ENCODE data around the gene DNAAF2. TPM values are rescaled to one million over a fixed set of nuclear protein-coding genes. Genes with fewer than 3 reads are reported as not detected.
"Not testable (repeated sequence)": the region's sequence is repeated elsewhere in the genome, so short reads cannot be mapped to it uniquely, and the experiment has no call there.

DNAAF2 gene
- polyA plus RNA-seq, 1 donor = 12.2 TPM

DNA sequence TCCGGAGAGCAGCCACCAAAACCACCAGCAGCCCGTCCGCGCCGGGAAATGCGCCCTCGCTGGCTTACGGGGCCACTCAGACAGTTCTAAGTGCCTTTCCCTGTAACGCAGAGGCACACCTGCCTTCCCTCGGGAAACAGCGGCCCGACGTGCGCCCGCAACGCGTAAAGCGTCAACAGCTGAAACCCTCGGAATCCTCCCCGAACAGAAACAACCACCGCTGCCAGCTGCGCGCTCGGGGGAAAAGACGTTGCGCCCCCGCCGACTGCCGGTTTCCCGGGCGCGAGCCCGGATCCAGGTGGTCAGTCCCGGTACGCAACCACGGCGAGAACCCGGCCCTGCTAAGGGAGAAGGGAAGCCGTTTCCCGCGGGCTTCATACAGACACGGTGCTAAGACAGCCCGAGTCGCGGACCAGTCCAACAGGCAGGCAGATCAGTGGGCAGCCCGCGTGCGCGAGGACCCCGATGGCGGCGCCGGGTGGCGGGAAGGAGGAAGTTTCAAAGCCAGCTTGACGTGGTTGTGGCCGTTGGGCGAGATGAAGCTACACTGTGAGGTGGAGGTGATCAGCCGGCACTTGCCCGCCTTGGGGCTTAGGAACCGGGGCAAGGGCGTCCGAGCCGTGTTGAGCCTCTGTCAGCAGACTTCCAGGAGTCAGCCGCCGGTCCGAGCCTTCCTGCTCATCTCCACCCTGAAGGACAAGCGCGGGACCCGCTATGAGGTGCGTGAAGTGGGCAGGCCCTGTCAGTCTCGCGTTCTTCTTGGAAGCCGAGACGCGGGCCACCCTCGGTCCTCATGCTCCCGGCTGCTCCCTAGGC is 36.4 kb downstream of the DNAAF2 start, which contains the start of gene LRR1:
LRR1 (plus strand) TSS at position 456 of the 816 bp plus-strand sequence; CDS start at position 537, 81 bp downstream.
- H3K4me3 ChIP-seq (ENCODE audit: low read length) = peak within 1 kb of the TSS; percentile 77
- H3K27ac ChIP-seq (ENCODE audit: low read length) = peak within 1 kb of the TSS; percentile 93
- peaks cover 16% of the 10 kb centered on the region for H3K4me1 ChIP-seq (ENCODE audit: control insufficient read depth, insufficient read depth, low read length)
- H3K27me3 ChIP-seq (ENCODE audit: control insufficient read depth, insufficient read depth, low read length) = no peaks in the 10 kb centered on the region
- peaks cover 3% of the 10 kb centered on the region for H3K36me3 ChIP-seq (ENCODE audit: control insufficient read depth, insufficient read depth, low read length)
- peak; percentile 70 to 93 for DNase-seq
- no CpG with 5 or more reads among the region's 77 CpGs for WGBS (ENCODE audit: insufficient coverage, low lambda C conversion rate)
- no peaks in the 10 kb centered on the region for H3K9me3 ChIP-seq (ENCODE audit: control insufficient read depth, low read depth, low read length)

DNA sequence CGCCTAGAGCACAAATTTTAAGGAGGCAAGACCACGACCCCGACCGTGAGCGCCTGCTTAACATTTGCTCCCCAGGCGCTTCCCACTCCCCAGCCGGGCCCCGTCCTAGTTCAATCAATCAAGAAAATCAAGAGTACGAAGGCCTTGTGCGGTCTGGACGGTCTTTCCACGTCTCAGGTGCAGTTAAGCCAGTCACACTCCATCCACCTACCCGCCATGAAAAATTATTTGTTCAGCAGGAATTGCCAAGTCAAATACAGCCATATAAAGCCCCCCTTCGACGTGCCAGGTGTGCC is 36.9 kb downstream of the DNAAF2 start:
- no CpG with 5 or more reads among the region's 15 CpGs for WGBS (ENCODE audit: insufficient coverage, low lambda C conversion rate)
- H3K36me3 ChIP-seq (ENCODE audit: control insufficient read depth, insufficient read depth, low read length) = peaks cover 3% of the 10 kb centered on the region
- peak overlapping the region; percentile 93 for H3K27ac ChIP-seq (ENCODE audit: low read length)
- H3K4me1 ChIP-seq (ENCODE audit: control insufficient read depth, insufficient read depth, low read length) = peaks cover 19% of the 10 kb centered on the region
- DNase-seq = no peak
- no peaks in the 10 kb centered on the region for H3K27me3 ChIP-seq (ENCODE audit: control insufficient read depth, insufficient read depth, low read length)
- H3K4me3 ChIP-seq (ENCODE audit: low read length) = peak overlapping the region; percentile 77
- H3K9me3 ChIP-seq (ENCODE audit: control insufficient read depth, low read depth, low read length) = no peaks in the 10 kb centered on the region

- Histone ChIP-seq H3K27me3 (ENCODE audit: control insufficient read depth, insufficient read depth, low read length) (no peaks in the 10 kb centered on the region), H3K36me3 (ENCODE audit: control insufficient read depth, insufficient read depth, low read length) (no peaks in the 10 kb centered on the region), H3K9me3 (ENCODE audit: control insufficient read depth, low read depth, low read length) (no peaks in the 10 kb centered on the region), H3K4me3 (ENCODE audit: low read length) (no peak overlapping the region), H3K27ac (ENCODE audit: low read length) (peak overlapping the region; percentile 80), H3K4me1 (ENCODE audit: control insufficient read depth, insufficient read depth, low read length) (peaks cover 19% of the 10 kb centered on the region)
- 20% methylated on average over 3 of the region's 4 CpGs for WGBS (ENCODE audit: insufficient coverage, low lambda C conversion rate)
- DNase-seq = peak; percentile 91 to 94
Observed at GRCh38 chr14:49594347-49595091, 40.5 kb downstream of the DNAAF2 start.

- WGBS (ENCODE audit: insufficient coverage, low lambda C conversion rate) = 100% methylated on average over 1 of the region's 3 CpGs
- no peak for DNase-seq
- H3K4me3 ChIP-seq (ENCODE audit: low read length) = no peak overlapping the region
- no peak overlapping the region for H3K27ac ChIP-seq (ENCODE audit: low read length)
- no peaks in the 10 kb centered on the region for H3K9me3 ChIP-seq (ENCODE audit: control insufficient read depth, low read depth, low read length)
- no peaks in the 10 kb centered on the region for H3K36me3 ChIP-seq (ENCODE audit: control insufficient read depth, insufficient read depth, low read length)
- H3K27me3 ChIP-seq (ENCODE audit: control insufficient read depth, insufficient read depth, low read length) = no peaks in the 10 kb centered on the region
- peaks cover 19% of the 10 kb centered on the region for H3K4me1 ChIP-seq (ENCODE audit: control insufficient read depth, insufficient read depth, low read length)
Observed at GRCh38 chr14:49593016-49593415, 42.0 kb downstream of the DNAAF2 start.

GRCh38 chr14:49589387-49589786 is 45.7 kb downstream of the DNAAF2 start:
- Histone ChIP-seq H3K4me1 (ENCODE audit: control insufficient read depth, insufficient read depth, low read length) (peaks cover 11% of the 10 kb centered on the region), H3K36me3 (ENCODE audit: control insufficient read depth, insufficient read depth, low read length) (peaks cover 2% of the 10 kb centered on the region), H3K27ac (ENCODE audit: low read length) (no peak overlapping the region), H3K4me3 (ENCODE audit: low read length) (no peak overlapping the region), H3K27me3 (ENCODE audit: control insufficient read depth, insufficient read depth, low read length) (no peaks in the 10 kb centered on the region), H3K9me3 (ENCODE audit: control insufficient read depth, low read depth, low read length) (no peaks in the 10 kb centered on the region)
- no peak for DNase-seq
- WGBS (ENCODE audit: insufficient coverage, low lambda C conversion rate) = 100% methylated on average over 1 of the region's 3 CpGs

- Histone ChIP-seq H3K27me3 (ENCODE audit: control insufficient read depth, insufficient read depth, low read length) (no peaks in the 10 kb centered on the region), H3K4me3 (ENCODE audit: low read length) (peak overlapping the region; percentile 84), H3K36me3 (ENCODE audit: control insufficient read depth, insufficient read depth, low read length) (peaks cover 26% of the 10 kb centered on the region), H3K27ac (ENCODE audit: low read length) (peak overlapping the region; percentile 90), H3K9me3 (ENCODE audit: control insufficient read depth, low read depth, low read length) (no peaks in the 10 kb centered on the region), H3K4me1 (ENCODE audit: control insufficient read depth, insufficient read depth, low read length) (peaks cover 9% of the 10 kb centered on the region)
- 3% methylated on average over 6 of the region's 21 CpGs for WGBS (ENCODE audit: insufficient coverage, low lambda C conversion rate)
- DNase-seq = peak in 1 of 2 donors; percentile 84
Observed at GRCh38 chr14:49586673-49587460, 48.2 kb downstream of the DNAAF2 start.

GRCh38 chr14:49585803-49586672 is 49.0 kb downstream of the DNAAF2 start, which contains the start of gene RPS29:
RPS29 (minus strand) TSS chr14:49586380; CDS start chr14:49586346, 34 bp downstream.
- 0% methylated on average over 2 of the region's 55 CpGs for WGBS (ENCODE audit: insufficient coverage, low lambda C conversion rate)
- peak; percentile 99 for DNase-seq
- peaks cover 9% of the 10 kb centered on the region for H3K4me1 ChIP-seq (ENCODE audit: control insufficient read depth, insufficient read depth, low read length)

GRCh38 chr14:49584981-49585640 is 49.9 kb downstream of the DNAAF2 start:
- 0% methylated on average over 1 of the region's 32 CpGs for WGBS (ENCODE audit: insufficient coverage, low lambda C conversion rate)
- H3K9me3 ChIP-seq (ENCODE audit: control insufficient read depth, low read depth, low read length) = not testable (repeated sequence)
- H3K27ac ChIP-seq (ENCODE audit: low read length) = peak overlapping the region; percentile 90

More at GRCh38 chr14:49585803-49586672, 49.0 kb downstream of the DNAAF2 start, which contains the start of gene RPS29:
- Histone ChIP-seq H3K4me3 (ENCODE audit: low read length) (peak within 1 kb of the TSS; percentile 84), H3K27me3 (ENCODE audit: control insufficient read depth, insufficient read depth, low read length) (no peaks in the 10 kb centered on the region), H3K27ac (ENCODE audit: low read length) (peak within 1 kb of the TSS; percentile 90), H3K9me3 (ENCODE audit: control insufficient read depth, low read depth, low read length) (no peaks in the 10 kb centered on the region), H3K36me3 (ENCODE audit: control insufficient read depth, insufficient read depth, low read length) (peaks cover 30% of the 10 kb centered on the region)

GRCh38 chr14:49584058-49584457 is 51.0 kb downstream of the DNAAF2 start:
- H3K27ac ChIP-seq (ENCODE audit: low read length) = no peak overlapping the region
- H3K4me3 ChIP-seq (ENCODE audit: low read length) = peak overlapping the region; percentile 84
- no CpG with 5 or more reads among the region's 11 CpGs for WGBS (ENCODE audit: insufficient coverage, low lambda C conversion rate)
- H3K27me3 ChIP-seq (ENCODE audit: control insufficient read depth, insufficient read depth, low read length) = no peaks in the 10 kb centered on the region
- no peak for DNase-seq
- no peaks in the 10 kb centered on the region for H3K9me3 ChIP-seq (ENCODE audit: control insufficient read depth, low read depth, low read length)
- peaks cover 9% of the 10 kb centered on the region for H3K4me1 ChIP-seq (ENCODE audit: control insufficient read depth, insufficient read depth, low read length)
- peaks cover 30% of the 10 kb centered on the region for H3K36me3 ChIP-seq (ENCODE audit: control insufficient read depth, insufficient read depth, low read length)

More at GRCh38 chr14:49584981-49585640, 49.9 kb downstream of the DNAAF2 start:
- Histone ChIP-seq H3K36me3 (ENCODE audit: control insufficient read depth, insufficient read depth, low read length) (peaks cover 30% of the 10 kb centered on the region), H3K4me3 (ENCODE audit: low read length) (peak overlapping the region; percentile 84)
- DNase-seq; H3K4me1 ChIP-seq (ENCODE audit: control insufficient read depth, insufficient read depth, low read length); H3K27me3 ChIP-seq (ENCODE audit: control insufficient read depth, insufficient read depth, low read length): not testable (repeated sequence)
